ENCODE measurements around the gene ZBED3. TPM values are rescaled to one million over a fixed set of nuclear protein-coding genes. Genes with fewer than 3 reads are reported as not detected.

ZBED3 gene
- total RNA-seq, 1 experiment from 2014 or later: 3.0 TPM

GRCh38 chr5:77024490-77024889 lies 62.6 kb downstream of the ZBED3 start:
- in situ Hi-C loops (cut with HindIII; ENCODE audit: low sequenced_read_pairs): no loop called here

GRCh38 chr5:77022511-77023417 lies 64.3 kb downstream of the ZBED3 start:
- in situ Hi-C loops (cut with HindIII; ENCODE audit: low sequenced_read_pairs): no loop called here
- no peak for DNase-seq (ENCODE audit: low spot score)

More at GRCh38 chr5:77024490-77024889, 62.6 kb downstream of the ZBED3 start:
- DNase-seq (ENCODE audit: low spot score): no peak

Other genes with a start within 250 kb of the ZBED3 start
- gene S100Z, start 237.3 kb downstream of the ZBED3 start, total RNA-seq (2014; rRNA removed; shearing (Covaris generic)): 2.0 and 21.2 TPM in 2 replicates
- gene CRHBP, start 134.2 kb downstream of the ZBED3 start, total RNA-seq (2014; rRNA removed; shearing (Covaris generic)): 0.18 and 12.2 TPM in 2 replicates
- 17.5 and 22.8 TPM in 2 replicates for gene AGGF1, start 56.9 kb downstream of the ZBED3 start, total RNA-seq (2014; rRNA removed; shearing (Covaris generic))
- gene PDE8B, start 123.4 kb upstream of the ZBED3 start, total RNA-seq (2014; rRNA removed; shearing (Covaris generic)): 0.68 and 5.6 TPM in 2 replicates

Measured in G401 (cell line).